GM18526 (cell line): ENCODE data around the gene PMAIP1.

Experiments
- POLR2A ChIP-seq: IDR thresholded peaks from 3 replicates; pipeline ENCODE4 v1.6.1; 2011; ENCODE audit not compliant: insufficient read length; ENCODE audit errors: extremely low read depth

The PMAIP1 gene

DNA sequence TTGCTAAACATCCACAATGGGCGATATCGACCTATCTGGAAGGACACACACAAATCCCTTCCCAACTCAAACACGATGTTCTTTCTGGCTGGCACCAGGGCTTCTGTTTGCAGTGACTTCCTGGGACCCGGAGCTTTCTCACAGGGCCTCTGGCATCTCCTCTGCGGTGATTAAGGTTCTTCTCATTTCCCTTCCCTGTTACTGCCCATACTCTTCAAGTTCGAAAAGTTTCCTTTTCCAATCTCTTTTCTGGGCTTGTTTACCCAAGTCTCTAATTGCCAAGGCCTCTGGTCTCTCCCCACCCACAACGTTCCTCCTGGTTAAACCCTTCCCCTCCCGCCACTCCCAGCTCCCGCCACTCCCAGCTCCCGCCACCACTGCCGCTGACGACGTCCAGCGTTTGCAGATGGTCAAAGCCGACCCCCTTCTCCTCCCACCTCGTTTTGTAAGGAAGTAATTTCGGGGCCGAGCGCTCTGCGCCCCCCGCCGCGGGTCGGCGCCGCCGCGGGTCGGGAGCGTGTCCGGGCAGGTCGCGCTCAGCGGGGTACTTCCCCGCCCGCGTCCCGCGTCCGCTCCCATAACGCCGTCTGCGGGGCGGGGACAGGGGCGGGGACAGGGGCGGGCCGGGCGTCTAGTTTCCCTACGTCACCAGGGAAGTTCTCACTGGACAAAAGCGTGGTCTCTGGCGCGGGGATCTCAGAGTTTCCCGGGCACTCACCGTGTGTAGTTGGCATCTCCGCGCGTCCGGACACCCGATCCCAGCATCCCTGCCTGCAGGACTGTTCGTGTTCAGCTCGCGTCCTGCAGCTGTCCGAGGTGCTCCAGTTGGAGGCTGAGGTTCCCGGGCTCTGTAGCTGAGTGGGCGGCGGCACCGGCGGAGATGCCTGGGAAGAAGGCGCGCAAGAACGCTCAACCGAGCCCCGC lies at the start of gene PMAIP1:
Gene PMAIP1, plus strand, starts transcription at position 699 of the 924 bp plus-strand sequence. Its CDS starts 182 bp downstream, at position 881.
- TF ChIP-seq POLR2A, result peak; percentile 100

DNA sequence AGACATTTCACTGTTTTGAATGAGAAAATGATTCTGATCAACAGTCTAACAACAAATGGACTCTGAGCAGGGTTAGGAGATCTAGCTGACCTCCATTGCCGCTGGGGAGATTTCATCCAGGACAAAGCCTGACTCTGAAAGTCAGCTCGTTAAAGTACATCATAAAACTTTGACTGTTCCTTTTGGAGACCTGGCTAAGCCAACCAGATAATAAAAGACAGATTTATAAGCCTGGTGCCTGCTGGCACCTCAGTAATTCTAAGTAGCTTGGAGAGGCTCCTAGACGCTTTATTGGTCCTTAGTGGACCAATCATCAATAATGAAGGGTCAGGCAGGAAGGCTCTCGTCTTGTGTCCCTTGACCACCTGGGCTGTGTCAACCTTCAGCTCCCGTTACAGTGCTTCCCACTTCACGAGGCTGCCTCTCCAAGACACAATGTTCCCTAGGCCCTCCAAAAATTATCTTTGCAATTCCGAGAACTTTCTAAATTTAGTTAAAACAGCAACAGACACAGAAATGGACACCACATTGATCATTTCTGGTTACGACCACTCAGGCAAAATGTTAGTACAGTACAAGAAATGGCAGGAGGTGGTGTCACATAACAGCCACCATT lies 47.9 kb upstream of the PMAIP1 start:
- no peak for TF ChIP-seq POLR2A

DNA sequence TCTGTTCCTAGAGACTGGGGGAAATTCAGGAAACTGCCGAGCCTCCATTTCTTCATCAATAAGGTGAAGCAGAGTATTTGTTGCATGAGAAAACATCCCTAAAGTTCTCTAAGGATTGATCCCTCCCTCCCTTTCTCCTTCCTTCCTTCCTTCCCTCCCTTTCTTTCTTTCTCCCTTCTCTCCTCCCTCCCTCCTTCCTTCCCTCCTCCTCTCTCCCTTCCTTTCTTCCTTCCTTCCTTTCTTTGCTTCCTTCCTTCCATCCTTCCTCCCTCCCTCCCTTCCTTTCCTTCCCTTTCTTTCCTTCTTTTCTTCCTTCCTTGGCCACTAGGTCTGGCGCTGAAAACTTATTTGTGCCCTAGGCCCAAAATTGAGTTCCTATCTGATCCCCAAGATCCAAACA lies 47.2 kb upstream of the PMAIP1 start:
- no peak for TF ChIP-seq POLR2A

DNA sequence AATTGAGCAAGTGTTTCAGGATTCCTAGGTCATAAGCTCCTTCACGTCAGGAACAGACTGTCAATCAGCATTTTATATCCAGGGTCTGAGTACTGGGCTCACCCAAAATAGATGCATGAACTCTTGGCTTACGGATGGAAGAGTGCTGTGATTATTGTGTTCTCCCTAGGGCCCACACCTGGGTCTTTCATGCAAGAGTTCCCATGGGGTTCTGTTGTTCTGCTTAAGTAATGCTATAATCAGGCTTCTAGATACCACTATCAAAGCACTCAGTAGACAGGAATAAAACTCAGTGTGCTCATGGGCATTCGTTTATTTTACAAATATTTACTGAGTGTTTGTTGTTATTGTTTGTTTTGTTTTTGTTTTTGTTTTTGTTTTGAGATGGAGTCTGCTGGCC lies 46.4 kb upstream of the PMAIP1 start:
- no peak for TF ChIP-seq POLR2A

DNA sequence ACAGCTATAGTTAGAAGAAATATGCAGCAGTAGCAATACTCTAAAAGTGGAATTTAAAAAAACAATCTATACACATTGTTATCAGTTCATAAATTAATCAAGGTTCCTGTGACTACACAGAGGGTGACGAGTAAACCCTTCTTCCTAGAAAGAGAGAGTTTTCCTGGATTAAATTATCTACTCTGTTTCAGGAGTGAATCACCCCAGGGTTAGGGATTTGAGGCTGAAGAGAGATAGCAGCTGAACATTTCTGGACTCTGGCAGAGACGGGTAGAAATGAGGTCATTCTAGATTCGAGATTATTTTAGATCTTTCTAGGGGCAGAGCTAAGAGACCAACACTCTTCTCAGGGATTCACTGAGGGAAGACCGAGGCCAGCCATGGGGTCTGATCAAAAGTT lies 38.8 kb upstream of the PMAIP1 start:
- TF ChIP-seq POLR2A, result no peak

DNA sequence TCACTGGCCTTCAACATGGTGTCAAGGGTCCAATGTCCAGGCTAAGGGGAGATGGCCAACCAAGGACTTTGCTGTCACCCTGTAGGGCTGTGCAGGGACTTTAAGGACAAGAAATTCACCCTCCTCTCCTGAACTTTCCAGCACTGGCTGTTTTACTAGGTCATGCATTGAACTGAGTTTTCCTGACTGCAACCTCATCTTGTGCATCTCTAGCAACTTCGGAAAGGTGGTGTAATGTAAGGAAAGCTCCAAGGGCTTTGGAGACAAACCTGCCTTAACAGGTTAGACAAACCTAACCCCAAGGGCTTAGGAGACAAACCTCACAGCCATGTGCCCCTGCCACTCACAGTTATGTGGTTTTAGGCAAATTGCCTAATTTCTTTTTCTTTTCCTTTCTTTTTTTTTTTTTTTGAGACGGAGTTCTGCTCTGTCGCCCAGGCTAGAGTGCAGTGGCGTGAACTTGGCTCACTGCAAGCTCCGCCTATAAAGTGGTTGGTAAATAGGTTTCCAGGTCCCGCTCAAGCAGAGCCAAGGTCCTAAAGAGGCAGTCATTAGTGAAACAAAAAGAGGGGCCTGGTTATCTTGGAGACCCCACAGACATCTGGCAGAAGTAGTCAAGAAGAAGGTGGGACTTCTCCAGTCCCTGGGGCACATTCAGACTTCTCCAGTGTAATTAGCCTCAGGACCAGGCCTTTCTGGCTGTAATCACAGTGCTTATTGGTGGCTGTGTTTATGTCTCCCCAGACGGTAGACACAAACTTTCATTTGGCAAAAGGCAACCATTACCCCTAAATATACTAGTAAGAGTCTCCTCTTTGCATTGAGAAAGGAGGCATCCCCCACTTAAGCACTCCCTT lies 37.6 kb upstream of the PMAIP1 start:
- TF ChIP-seq POLR2A, result no peak

DNA sequence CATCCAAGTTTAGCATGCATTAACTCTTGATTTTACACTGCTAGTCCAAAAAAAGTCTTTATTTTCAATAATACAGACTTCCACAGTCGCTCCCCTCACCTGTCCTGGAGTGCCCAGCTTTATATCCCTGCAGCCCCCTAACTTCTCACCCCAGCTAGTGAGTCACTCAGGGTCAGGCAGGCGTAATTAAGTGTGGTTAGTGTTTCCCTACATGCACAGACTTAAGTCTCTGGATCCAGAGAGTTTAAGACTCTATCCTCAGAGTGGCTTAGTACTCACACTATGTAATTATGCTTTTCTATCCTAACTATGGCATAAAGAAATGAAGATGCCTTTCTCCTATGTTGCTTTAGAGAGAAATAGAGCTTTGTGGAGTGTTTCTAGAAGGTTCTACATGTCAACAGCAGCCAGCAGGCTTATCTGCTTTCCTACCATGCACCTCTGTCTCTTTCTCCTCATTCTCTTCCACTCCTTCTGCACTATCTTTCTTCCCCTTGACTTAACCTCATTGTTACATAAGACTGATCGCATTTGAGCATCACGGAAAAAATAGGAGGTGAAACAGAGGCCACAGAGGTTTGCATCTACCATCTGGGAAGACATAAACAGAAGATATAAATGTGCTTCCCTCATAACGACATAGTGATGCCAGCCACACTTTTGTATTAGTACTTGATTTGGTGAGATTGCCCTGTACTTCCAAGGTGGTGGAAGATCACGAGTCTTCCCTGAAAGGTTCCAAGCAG lies 34.4 kb upstream of the PMAIP1 start:
- no peak for TF ChIP-seq POLR2A

DNA sequence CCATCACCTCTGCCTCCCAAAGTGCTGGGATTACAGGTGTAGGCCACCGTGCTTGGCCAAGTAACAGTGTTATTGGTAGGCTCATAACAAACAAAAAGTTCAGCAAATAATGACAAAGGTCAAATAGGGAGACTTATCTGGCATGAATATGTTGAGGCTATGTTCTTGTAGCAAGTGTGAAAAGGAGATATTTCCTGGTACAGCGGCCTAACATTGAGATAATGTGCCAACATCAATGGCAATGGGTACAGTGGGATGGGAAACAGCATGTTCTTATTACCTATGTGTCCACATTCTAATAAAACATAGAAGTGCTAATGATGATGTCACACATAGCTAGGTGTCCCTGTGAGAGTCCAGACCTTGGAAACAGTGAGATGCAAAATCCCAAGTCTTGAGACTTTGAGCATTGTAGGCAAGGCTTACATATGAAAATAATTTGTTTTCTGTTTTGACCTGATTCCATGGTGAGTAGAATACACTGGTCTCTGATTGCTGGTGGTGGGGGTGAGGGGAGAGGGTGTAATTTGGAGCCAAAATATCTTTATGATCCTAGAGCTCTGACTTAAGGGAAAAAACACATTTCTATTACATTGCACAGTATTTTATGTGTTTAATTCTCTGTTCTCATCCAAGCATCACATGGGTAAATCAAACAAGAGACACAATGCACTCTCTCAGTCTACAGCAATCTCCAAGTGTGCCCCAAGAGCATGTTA lies 33.1 kb upstream of the PMAIP1 start:
- no peak for TF ChIP-seq POLR2A

DNA sequence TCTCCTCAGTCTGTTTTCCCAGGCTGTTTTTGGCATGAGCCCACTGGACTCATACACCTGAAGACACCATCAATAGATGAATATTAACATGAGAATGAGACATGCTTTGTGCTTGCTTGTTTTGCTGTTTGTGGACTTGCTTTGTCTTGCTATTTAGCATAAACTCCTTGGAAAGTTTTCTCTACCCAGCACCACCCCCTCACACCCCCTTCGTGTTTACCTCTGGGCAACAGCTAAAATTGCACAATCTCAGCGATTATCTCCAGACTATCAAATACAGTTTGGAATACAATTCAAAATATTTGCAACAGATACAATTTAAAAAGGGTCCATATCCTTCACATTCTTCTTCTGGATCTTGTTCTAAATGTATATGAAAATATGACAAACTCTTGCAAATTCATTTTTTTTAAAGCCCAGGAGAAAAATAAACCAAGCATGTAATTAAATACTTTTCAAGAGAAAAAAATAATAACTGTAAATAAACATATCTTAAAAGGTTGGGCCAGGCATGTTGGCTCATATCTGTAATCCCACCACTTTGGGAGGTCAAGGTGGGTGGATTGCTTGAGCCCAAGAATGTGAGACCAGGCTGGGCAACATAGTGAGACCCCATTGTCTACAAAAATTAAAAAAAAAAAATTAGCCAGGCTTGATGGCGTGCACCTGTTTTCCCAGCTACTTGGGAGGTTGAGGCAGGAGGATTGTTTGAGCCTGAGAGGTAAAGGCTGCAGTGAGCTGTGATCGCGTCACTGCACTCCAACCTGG lies 32.3 kb upstream of the PMAIP1 start:
- TF ChIP-seq POLR2A, result no peak

DNA sequence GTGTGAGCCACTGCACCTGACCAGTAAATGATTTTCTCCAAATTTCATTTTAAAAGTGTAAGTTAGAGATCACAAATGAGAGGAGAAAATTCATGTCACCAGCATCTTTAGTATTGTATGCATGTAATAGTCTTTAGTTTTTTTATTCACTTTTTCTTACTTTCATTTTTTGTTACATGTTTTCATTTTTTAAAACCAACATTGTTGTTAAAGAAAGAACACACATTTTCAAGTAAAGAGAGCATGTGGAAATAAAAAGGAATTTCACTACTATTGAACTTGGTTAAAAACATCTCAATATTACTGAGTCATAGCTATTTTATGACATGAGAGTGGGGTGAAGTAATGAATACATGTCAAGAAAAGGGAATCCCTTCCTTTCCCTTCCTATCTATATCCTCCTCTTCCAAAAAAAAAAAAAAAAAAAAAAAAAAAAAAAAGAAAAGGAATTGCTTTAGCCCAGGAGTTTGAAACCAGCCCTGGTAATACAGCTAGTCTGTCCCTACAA lies 29.1 kb upstream of the PMAIP1 start:
- no peak for TF ChIP-seq POLR2A

DNA sequence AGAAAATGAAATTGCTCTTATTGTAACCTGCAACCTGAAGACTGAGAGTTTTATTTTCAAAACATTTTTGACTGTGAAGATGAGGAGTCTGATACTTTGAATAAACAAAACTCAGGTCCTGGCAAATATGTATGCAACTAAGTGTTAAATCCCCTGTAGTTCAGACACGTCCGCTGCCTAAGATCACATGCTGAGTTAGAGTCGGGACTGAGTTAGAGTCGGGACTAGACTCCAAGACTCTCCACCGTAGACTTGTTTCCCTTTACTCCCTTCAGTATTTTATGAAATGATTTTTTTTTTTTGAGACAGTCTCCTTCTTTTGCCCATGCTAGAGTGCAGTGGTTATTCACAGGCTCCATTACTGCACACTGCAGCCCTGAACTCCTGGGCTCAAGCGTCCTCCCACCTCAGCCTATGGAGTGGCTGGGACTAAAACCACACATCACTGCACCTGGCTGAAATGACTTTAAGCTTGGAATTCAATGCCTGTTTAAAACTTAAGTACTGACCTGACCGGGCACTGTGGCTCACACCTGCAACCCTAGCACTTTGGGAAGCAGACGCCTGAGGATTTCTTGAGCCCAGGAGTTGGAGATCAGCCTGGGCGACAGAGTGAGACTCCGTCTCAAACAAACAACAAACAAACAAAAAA lies 28.0 kb upstream of the PMAIP1 start:
- TF ChIP-seq POLR2A, result no peak

DNA sequence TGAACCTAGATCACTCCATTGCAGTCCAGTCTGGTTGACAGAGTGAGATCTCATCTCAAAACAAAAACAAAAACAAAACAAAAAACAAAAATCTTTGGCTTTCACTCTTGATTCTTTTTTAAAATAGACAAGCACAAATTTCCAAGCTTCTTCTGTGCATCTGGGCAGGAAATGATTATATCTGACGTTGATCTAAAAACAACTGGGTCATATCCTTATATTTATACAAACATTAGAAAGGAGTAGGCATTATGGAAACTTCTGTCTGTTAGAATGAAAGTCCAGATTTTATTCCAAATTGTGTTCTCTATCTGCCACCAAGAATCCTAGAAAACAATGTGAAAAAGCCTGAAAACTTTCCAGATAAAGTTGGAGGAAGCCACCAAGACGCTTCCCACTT lies 26.2 kb upstream of the PMAIP1 start:
- TF ChIP-seq POLR2A, result no peak

DNA sequence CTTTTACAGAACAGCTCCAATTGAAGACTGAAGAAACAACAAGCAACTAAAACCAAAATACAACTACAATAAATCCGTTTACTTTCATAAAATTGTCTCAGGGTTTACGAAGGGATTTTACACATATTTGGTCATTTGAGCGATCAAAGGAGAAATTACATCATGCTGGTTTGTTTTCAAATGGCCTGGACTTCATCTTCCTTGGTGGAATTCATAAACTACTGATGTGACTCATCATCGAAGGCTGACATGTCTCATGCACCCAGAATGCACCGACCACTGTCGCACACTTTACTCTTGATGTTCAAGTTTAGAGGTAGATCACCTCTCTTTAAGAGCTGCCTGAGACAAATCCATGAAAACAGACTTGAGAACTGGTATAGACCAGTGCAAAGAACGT lies 25.6 kb upstream of the PMAIP1 start:
- no peak for TF ChIP-seq POLR2A
